IMR-90 (cell line): ENCODE measurements around the gene TGM5. TPM values are rescaled to one million over a fixed set of nuclear protein-coding genes. Genes with fewer than 3 reads are reported as not detected.

Experiments
- ATAC-seq: fragments of 200-7000 bp; cut with Tn5 transposase; 2 replicates; pipeline ENCODE4 v1.9.1; 2020; ENCODE audit warnings: low read depth, mild to moderate bottlenecking, moderate library complexity
- BruUV-seq: library from RNA; stranded (reverse); fragments of 400-500 nt; replicated peaks from 2 replicates; lab custom pipeline; 2021; lab: Mats Ljungman, UMichigan
- CTCF ChIA-PET: fragments of 300-600 bp; formaldehyde crosslinking; extraction: SDS; loops from one replicate; lab custom pipeline; 2021; ENCODE audit warnings: antibody characterized with exemption; lab: Yijun Ruan, JAX
- POLR2A ChIA-PET: fragments of 300-600 bp; sonication (Branson Sonifier 250); formaldehyde crosslinking; loops from one replicate; lab custom pipeline; 2022; ENCODE audit warnings: antibody characterized with exemption; ENCODE audit not compliant: unreplicated experiment; lab: Charles Lee
- DNase-seq: peaks from one replicate; pipeline ENCODE4 v3.0.0; 2013
- H2AFZ ChIP-seq: replicated peaks from 2 replicates; pipeline ENCODE3; 2013; ENCODE audit warnings: low read length, mild to moderate bottlenecking; ENCODE audit not compliant: poor library complexity
- H2AK5ac ChIP-seq: 2 replicates; pipeline ENCODE4 v1.6.1; 2013; ENCODE audit warnings: low read depth, low read length, inconsistent platforms
- H2AK9ac ChIP-seq: replicated peaks from 2 replicates; pipeline ENCODE3; 2013; ENCODE audit warnings: mild to moderate bottlenecking, low read depth, low read length, moderate library complexity; ENCODE audit not compliant: poor library complexity
- H2BK120ac ChIP-seq: 2 replicates; pipeline ENCODE4 v1.6.1; 2013; ENCODE audit warnings: low read depth, low read length, inconsistent platforms
- H2BK15ac ChIP-seq: 3 replicates; pipeline ENCODE4 v1.6.1; 2013; ENCODE audit warnings: low read depth, low read length, inconsistent platforms
- H2BK20ac ChIP-seq: 2 replicates; pipeline ENCODE4 v1.6.1; 2013; ENCODE audit warnings: low read depth, mild to moderate bottlenecking, inconsistent platforms, low read length, moderate library complexity
- H2BK5ac ChIP-seq: 2 replicates; pipeline ENCODE4 v1.6.1; 2013; ENCODE audit warnings: mild to moderate bottlenecking, low read depth, low read length, inconsistent platforms; ENCODE audit not compliant: poor library complexity, severe bottlenecking
- H3K14ac ChIP-seq: replicated peaks from 2 replicates; pipeline ENCODE4 v1.6.1; 2013; ENCODE audit warnings: low read depth, low read length, inconsistent platforms
- H3K18ac ChIP-seq: 2 replicates; pipeline ENCODE4 v1.6.1; 2013; ENCODE audit warnings: low read depth, low read length, control low read depth
- H3K23ac ChIP-seq: 2 replicates; pipeline ENCODE4 v1.6.1; 2013; ENCODE audit warnings: low read depth, low read length, inconsistent platforms
- H3K27ac ChIP-seq: 2 replicates; pipeline ENCODE4 v1.5.1; 2013; ENCODE audit warnings: mild to moderate bottlenecking, control low read depth, low read length; ENCODE audit not compliant: insufficient read depth
- H3K27me3 ChIP-seq: 2 replicates; pipeline ENCODE4 v1.6.1; 2013; ENCODE audit warnings: low read length; ENCODE audit not compliant: control insufficient read depth, insufficient read depth
- H3K36me3 ChIP-seq: 2 replicates; pipeline ENCODE4 v1.6.1; 2013; ENCODE audit warnings: low read length, mixed read lengths; ENCODE audit not compliant: control insufficient read depth, insufficient read depth
- H3K4ac ChIP-seq: 2 replicates; pipeline ENCODE4 v1.6.1; 2013; ENCODE audit warnings: low read depth, low read length, inconsistent platforms
- H3K4me1 ChIP-seq: 2 replicates; pipeline ENCODE4 v1.6.1; 2013; ENCODE audit warnings: low read length, mixed read lengths; ENCODE audit not compliant: control insufficient read depth, insufficient read depth
- H3K4me2 ChIP-seq: 2 replicates; pipeline ENCODE4 v1.6.1; 2013; ENCODE audit warnings: low read depth, mild to moderate bottlenecking, control low read depth, low read length, moderate library complexity
- H3K4me3 ChIP-seq: 2 replicates; pipeline ENCODE4 v1.5.1; 2013; ENCODE audit warnings: low read depth, mild to moderate bottlenecking, control low read depth, low read length, moderate library complexity; ENCODE audit not compliant: insufficient read depth
- H3K56ac ChIP-seq: 2 replicates; pipeline ENCODE4 v1.6.1; 2013; ENCODE audit warnings: low read length, inconsistent platforms; ENCODE audit not compliant: insufficient read depth; ENCODE audit errors: extremely low read depth
- H3K79me1 ChIP-seq, 2 experiments: 2 replicates each; pipeline ENCODE4 v1.6.1; 2013; ENCODE audit warnings: low read length in 2 of 2, inconsistent platforms in 1 of 2, low read depth in 1 of 2
- H3K9ac ChIP-seq: 2 replicates; pipeline ENCODE4 v1.6.1; 2013; ENCODE audit warnings: low read depth, low read length, control low read depth
- H3K9me1 ChIP-seq: 2 replicates; pipeline ENCODE4 v1.6.1; 2013; ENCODE audit warnings: low read length, inconsistent platforms; ENCODE audit not compliant: insufficient read depth
- H3K9me3 ChIP-seq: 2 replicates; pipeline ENCODE4 v1.6.1; 2013; ENCODE audit warnings: low read length; ENCODE audit not compliant: control insufficient read depth, insufficient read depth
- H4K20me1 ChIP-seq: 2 replicates; pipeline ENCODE4 v1.6.1; 2013; ENCODE audit warnings: low read length, inconsistent platforms; ENCODE audit not compliant: insufficient read depth
- H4K5ac ChIP-seq: 2 replicates; pipeline ENCODE4 v1.6.1; 2013; ENCODE audit warnings: mild to moderate bottlenecking, low read depth, low read length, control low read depth
- H4K8ac ChIP-seq, 2 experiments: 2 replicates each; pipeline ENCODE4 v1.6.1; 2013; ENCODE audit warnings: low read depth in 2 of 2, low read length in 2 of 2, control low read depth in 1 of 2, inconsistent platforms in 1 of 2
- H4K91ac ChIP-seq: 2 replicates; pipeline ENCODE4 v1.6.1; 2013; ENCODE audit warnings: low read depth, low read length, inconsistent platforms; ENCODE audit not compliant: insufficient read depth
- BHLHE40 ChIP-seq: fragments of 150-350 bp; IDR thresholded peaks from 2 replicates; pipeline ENCODE4 v1.6.1; 2016; ENCODE audit warnings: mild to moderate bottlenecking, low read depth, low read length
- CEBPB ChIP-seq: IDR thresholded peaks from 2 replicates; pipeline ENCODE4 v1.6.1; 2012; ENCODE audit warnings: low read depth, low read length, improper control_type of control experiment
- CHD1 ChIP-seq: IDR thresholded peaks from 2 replicates; pipeline ENCODE4 v1.6.1; 2012; ENCODE audit warnings: low read depth, low read length, improper control_type of control experiment
- FOS ChIP-seq: fragments of 150-350 bp; IDR thresholded peaks from 2 replicates; pipeline ENCODE4 v1.6.1; 2016; ENCODE audit warnings: low read depth, low read length
- MAFK ChIP-seq: IDR thresholded peaks from 2 replicates; pipeline ENCODE4 v1.6.1; 2012; ENCODE audit warnings: low read depth, low read length, improper control_type of control experiment
- MAZ ChIP-seq: IDR thresholded peaks from 2 replicates; pipeline ENCODE4 v1.6.1; 2012; ENCODE audit warnings: low read depth, mild to moderate bottlenecking, low read length, improper control_type of control experiment, moderate library complexity, borderline replicate concordance
- MXI1 ChIP-seq: IDR thresholded peaks from 2 replicates; pipeline ENCODE4 v1.6.1; 2012; ENCODE audit warnings: low read depth, mild to moderate bottlenecking, low read length, moderate library complexity, borderline replicate concordance
- NFE2L2 ChIP-seq: fragments of 150-350 bp; IDR thresholded peaks from 2 replicates; pipeline ENCODE4 v1.6.1; 2016; ENCODE audit warnings: low read depth, mild to moderate bottlenecking, low read length
- POLR2A ChIP-seq: IDR thresholded peaks from 2 replicates; pipeline ENCODE4 v1.6.1; 2012; ENCODE audit warnings: mild to moderate bottlenecking, low read depth, low read length
- RAD21 ChIP-seq: IDR thresholded peaks from 2 replicates; pipeline ENCODE4 v1.6.1; 2012; ENCODE audit warnings: low read length, improper control_type of control experiment
- RCOR1 ChIP-seq: IDR thresholded peaks from 2 replicates; pipeline ENCODE4 v1.6.1; 2012; ENCODE audit warnings: mild to moderate bottlenecking, low read length, improper control_type of control experiment; ENCODE audit not compliant: insufficient replicate concordance
- RFX5 ChIP-seq: IDR thresholded peaks from 2 replicates; pipeline ENCODE4 v1.8.0; 2012; ENCODE audit warnings: low read depth, mild to moderate bottlenecking, low read length, moderate library complexity
- SMC3 ChIP-seq: fragments of 150-350 bp; IDR thresholded peaks from 2 replicates; pipeline ENCODE4 v1.6.1; 2016; ENCODE audit warnings: low read depth, mild to moderate bottlenecking, antibody characterized with exemption, low read length, moderate library complexity
- WGBS, 2 experiments: methylation state at CpG; one replicate each; pipeline versions ENCODE4 v1.1.5 to v1.1.7; 2013; ENCODE audit warnings: missing lambda C conversion rate in 2 of 2; ENCODE audit not compliant: insufficient read length in 1 of 2; ENCODE audit errors: extremely low coverage in 2 of 2; 5-methylcytosine and 5-hydroxymethylcytosine counted together
- dilution Hi-C: fragments of 300-500 bp; cut with HindIII; formaldehyde crosslinking; loops from one replicate; pipeline ENCODE4 v1.14.3; 2018; ENCODE audit warnings: low sequenced_read_pairs; ENCODE audit not compliant: unreplicated experiment
- in situ Hi-C: fragments of 300-500 bp; cut with MboI; formaldehyde crosslinking; loops from 3 replicates; pipeline ENCODE4 v1.14.3; 2019; ENCODE audit warnings: low sequenced_read_pairs, inconsistent platforms, mixed read lengths
- intact Hi-C: fragments of 100-400 bp; cut with micrococcal nuclease; formaldehyde crosslinking; loops from 2 replicates; pipeline ENCODE4 v1.10.0; 2022
- polyA plus RNA-seq, 3 experiments: library from polyadenylated mRNA; depleted of rRNA; stranded (reverse); fragments of >200 nt; gene quantifications; 2 replicates each; pipeline ENCODE4 v1.2.3, GENCODE V29; 2012; ENCODE audit warnings: low replicate concordance in 1 of 3
- total RNA-seq: library from RNA; depleted of rRNA; stranded (reverse); fragments of >200 nt; gene quantifications from 2 replicates; pipeline ENCODE4 v1.2.3, GENCODE V29; 2012
- TF ChIP-seq, protein P1 (sequence below): fragments of 150-350 bp; IDR thresholded peaks from 2 replicates; pipeline ENCODE4 v1.6.1; 2016; ENCODE audit warnings: low read depth, mild to moderate bottlenecking, low read length, moderate library complexity, borderline replicate concordance
- TF ChIP-seq, protein P2 (sequence below): fragments of 150-350 bp; IDR thresholded peaks from 2 replicates; pipeline ENCODE4 v1.6.1; 2017; ENCODE audit warnings: mild to moderate bottlenecking, antibody characterized with exemption, low read length, low read depth
- TF ChIP-seq, protein P3 (sequence below): conservative IDR thresholded peaks from 2 replicates; pipeline ENCODE4 v1.5.1; 2012; ENCODE audit warnings: mild to moderate bottlenecking, low read depth, low read length, improper control_type of control experiment

The TGM5 gene
- total and polyA plus RNA-seq, 2 of the 4 experiments (the other 2 are of a cell fraction): not detected

GRCh38 chr15:43232289-43232874 lies 34.3 kb downstream of the TGM5 start:
- H4K8ac ChIP-seq: no peak overlapping the region
- CTCF ChIA-PET: interaction anchor here (0.7 to 0.8 kb wide), 2 partner anchors 16 to 54 kb away, joined by 3 read pairs; no protein-coding TSS in a partner anchor
- no CpG with 5 or more reads among the region's 3 CpGs for WGBS, 2 experiments
- no TSS peak for BruUV-seq
- no peaks in the 10 kb centered on the region for H3K79me1 ChIP-seq
- no peak overlapping the region for H4K5ac ChIP-seq
- in situ Hi-C loops (no loop called here), dilution Hi-C loops (no loop called here), intact Hi-C loops (no loop called here)
- no peak overlapping the region for H3K23ac ChIP-seq
- H2BK15ac ChIP-seq: no peak overlapping the region
- H3K9me1 ChIP-seq: no peaks in the 10 kb centered on the region
- H2BK120ac ChIP-seq: no peak overlapping the region
- H3K56ac ChIP-seq: no peak overlapping the region
- H3K9me3 ChIP-seq: no peaks in the 10 kb centered on the region
- TF ChIP-seq CHD1: no peak
- no peak for TF ChIP-seq NFE2L2
- no peak for TF ChIP-seq POLR2A
- no peak for TF ChIP-seq MAFK
- TF ChIP-seq BHLHE40: no peak
- TF ChIP-seq MXI1: no peak
- no peak for TF ChIP-seq FOS
- no peak for TF ChIP-seq RCOR1
- no peak for TF ChIP-seq SMC3
- TF ChIP-seq, protein P1, sequence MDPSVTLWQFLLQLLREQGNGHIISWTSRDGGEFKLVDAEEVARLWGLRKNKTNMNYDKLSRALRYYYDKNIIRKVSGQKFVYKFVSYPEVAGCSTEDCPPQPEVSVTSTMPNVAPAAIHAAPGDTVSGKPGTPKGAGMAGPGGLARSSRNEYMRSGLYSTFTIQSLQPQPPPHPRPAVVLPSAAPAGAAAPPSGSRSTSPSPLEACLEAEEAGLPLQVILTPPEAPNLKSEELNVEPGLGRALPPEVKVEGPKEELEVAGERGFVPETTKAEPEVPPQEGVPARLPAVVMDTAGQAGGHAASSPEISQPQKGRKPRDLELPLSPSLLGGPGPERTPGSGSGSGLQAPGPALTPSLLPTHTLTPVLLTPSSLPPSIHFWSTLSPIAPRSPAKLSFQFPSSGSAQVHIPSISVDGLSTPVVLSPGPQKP: no peak
- TF ChIP-seq, protein P2, sequence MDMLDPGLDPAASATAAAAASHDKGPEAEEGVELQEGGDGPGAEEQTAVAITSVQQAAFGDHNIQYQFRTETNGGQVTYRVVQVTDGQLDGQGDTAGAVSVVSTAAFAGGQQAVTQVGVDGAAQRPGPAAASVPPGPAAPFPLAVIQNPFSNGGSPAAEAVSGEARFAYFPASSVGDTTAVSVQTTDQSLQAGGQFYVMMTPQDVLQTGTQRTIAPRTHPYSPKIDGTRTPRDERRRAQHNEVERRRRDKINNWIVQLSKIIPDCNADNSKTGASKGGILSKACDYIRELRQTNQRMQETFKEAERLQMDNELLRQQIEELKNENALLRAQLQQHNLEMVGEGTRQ: no peak
- no peak for TF ChIP-seq RFX5
- TF ChIP-seq RAD21: no peak
- TF ChIP-seq MAZ: no peak
- TF ChIP-seq CEBPB: no peak
- TF ChIP-seq, protein P3, sequence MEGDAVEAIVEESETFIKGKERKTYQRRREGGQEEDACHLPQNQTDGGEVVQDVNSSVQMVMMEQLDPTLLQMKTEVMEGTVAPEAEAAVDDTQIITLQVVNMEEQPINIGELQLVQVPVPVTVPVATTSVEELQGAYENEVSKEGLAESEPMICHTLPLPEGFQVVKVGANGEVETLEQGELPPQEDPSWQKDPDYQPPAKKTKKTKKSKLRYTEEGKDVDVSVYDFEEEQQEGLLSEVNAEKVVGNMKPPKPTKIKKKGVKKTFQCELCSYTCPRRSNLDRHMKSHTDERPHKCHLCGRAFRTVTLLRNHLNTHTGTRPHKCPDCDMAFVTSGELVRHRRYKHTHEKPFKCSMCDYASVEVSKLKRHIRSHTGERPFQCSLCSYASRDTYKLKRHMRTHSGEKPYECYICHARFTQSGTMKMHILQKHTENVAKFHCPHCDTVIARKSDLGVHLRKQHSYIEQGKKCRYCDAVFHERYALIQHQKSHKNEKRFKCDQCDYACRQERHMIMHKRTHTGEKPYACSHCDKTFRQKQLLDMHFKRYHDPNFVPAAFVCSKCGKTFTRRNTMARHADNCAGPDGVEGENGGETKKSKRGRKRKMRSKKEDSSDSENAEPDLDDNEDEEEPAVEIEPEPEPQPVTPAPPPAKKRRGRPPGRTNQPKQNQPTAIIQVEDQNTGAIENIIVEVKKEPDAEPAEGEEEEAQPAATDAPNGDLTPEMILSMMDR: no peak
- H4K91ac ChIP-seq: no peak overlapping the region
- ATAC-seq: peak; percentile 51
- H2BK20ac ChIP-seq: no peak overlapping the region
- no peak overlapping the region for H3K27ac ChIP-seq
- no peak overlapping the region for H3K4me3 ChIP-seq
- no peak overlapping the region for H2AFZ ChIP-seq
- no peak overlapping the region for H2AK5ac ChIP-seq
- POLR2A ChIA-PET: no interaction called here
- no peaks in the 10 kb centered on the region for H3K36me3 ChIP-seq
- no peaks in the 10 kb centered on the region for H4K20me1 ChIP-seq
- no peak overlapping the region for H2AK9ac ChIP-seq
- H3K4me1 ChIP-seq: no peaks in the 10 kb centered on the region
- no peak overlapping the region for H3K4ac ChIP-seq
- H3K9ac ChIP-seq: no peak overlapping the region
- no peak overlapping the region for H2BK5ac ChIP-seq
- DNase-seq: no peak
- H3K27me3 ChIP-seq: peaks cover 60% of the 10 kb centered on the region
- no peak overlapping the region for H3K4me2 ChIP-seq
- no peak overlapping the region for H3K14ac ChIP-seq
- H3K18ac ChIP-seq: no peak overlapping the region
